Parietal lobe (tissue), 2 donors: ENCODE measurements around the gene XIST. TPM values are rescaled to one million over a fixed set of nuclear protein-coding genes. Genes with fewer than 3 reads are reported as not detected.

ENCODE experiments used
- small RNA-seq: library from RNA; depleted of rRNA; stranded (forward); fragments of <200 nt; gene quantifications from one replicate; pipeline ENCODE3, GENCODE V24; 2014; ENCODE audit warnings: low replicate concordance
- total RNA-seq: library from RNA; depleted of rRNA; stranded (reverse); fragments of >200 nt; gene quantifications from one replicate; pipeline ENCODE4 v1.2.3, GENCODE V29; 2014

Gene XIST
- total RNA-seq: 0.63 TPM

DNA sequence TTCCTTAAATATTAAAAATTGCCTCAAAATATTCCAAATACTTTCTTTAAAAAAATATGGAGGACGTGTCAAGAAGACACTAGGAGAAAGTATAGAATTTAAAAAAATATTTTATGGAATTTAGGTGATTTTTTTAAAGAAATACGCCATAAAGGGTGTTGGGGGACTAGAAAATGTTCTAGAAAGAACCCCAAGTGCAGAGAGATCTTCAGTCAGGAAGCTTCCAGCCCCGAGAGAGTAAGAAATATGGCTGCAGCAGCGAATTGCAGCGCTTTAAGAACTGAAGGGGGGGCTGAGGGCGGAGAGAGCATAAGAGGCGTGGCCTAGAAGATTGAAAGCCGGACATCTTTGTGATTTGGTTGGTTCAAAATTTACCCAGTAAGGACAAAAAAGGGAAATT, at the start of gene XIST:
Gene XIST (minus strand): TSS at position 248 of the 400 bp plus-strand sequence.

Small RNAs within 50 kb of the gene (small RNA-seq; reads per million reads assigned to genes)
- gene RF01880: not detected
